ENCODE results near the gene TBX4.

- TF ChIP-seq CTCF (IDR thresholded peaks at IDR 0.05; ENCODE audit: insufficient read depth, low read length, poor library complexity, severe bottlenecking): no peak
- TF ChIP-seq EZH2phosphoT487 (conservative IDR thresholded peaks at IDR 0.05; ENCODE audit: low read length): no peak
These were observed 20.5 kb upstream of the TBX4 start for GRCh38 chr17:61431594-61432311.
